Measurements from ENCODE around the gene DOCK3.
"Not testable (repeated sequence)": the region's sequence is repeated elsewhere in the genome, so short reads cannot be mapped to it uniquely, and the experiment has no call there.

Gene DOCK3

DNA sequence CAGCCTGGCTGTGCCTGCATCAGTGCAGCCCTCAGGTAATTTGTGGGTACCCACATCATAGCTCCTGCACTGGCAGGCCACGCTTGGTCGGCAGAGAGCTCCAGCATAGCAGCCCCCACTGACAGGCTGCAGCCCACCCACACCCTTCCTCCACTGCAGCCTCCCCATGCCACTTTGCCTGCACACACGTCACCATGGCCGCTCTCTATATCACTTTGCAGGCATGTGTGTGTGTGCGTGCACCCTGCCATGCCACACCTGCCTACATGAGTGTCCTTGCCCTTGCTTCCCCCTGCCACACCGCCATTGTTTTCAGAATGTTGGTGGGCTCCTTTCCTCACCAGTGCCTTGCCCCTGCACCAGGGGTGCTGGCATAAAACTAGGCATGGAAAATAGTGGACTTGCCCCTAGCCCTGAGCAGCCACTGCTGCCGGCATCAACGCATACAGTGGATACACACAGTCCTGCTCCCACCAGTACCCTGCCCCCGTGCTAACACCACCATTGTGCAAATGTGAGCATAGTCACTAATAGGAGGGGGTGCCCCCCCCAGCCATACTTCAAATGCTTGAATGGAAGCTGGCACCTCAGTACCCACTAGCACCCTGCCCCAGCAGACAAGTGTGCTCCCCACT, 431.6 kb downstream of the DOCK3 start:
- TF ChIP-seq, protein P1, sequence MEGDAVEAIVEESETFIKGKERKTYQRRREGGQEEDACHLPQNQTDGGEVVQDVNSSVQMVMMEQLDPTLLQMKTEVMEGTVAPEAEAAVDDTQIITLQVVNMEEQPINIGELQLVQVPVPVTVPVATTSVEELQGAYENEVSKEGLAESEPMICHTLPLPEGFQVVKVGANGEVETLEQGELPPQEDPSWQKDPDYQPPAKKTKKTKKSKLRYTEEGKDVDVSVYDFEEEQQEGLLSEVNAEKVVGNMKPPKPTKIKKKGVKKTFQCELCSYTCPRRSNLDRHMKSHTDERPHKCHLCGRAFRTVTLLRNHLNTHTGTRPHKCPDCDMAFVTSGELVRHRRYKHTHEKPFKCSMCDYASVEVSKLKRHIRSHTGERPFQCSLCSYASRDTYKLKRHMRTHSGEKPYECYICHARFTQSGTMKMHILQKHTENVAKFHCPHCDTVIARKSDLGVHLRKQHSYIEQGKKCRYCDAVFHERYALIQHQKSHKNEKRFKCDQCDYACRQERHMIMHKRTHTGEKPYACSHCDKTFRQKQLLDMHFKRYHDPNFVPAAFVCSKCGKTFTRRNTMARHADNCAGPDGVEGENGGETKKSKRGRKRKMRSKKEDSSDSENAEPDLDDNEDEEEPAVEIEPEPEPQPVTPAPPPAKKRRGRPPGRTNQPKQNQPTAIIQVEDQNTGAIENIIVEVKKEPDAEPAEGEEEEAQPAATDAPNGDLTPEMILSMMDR (IDR thresholded peaks at IDR 0.05; ENCODE audit: low read depth, low read length), result no peak
- H3K4me3 ChIP-seq (ENCODE audit: low read depth, low read length), result no peak overlapping the region

DNA sequence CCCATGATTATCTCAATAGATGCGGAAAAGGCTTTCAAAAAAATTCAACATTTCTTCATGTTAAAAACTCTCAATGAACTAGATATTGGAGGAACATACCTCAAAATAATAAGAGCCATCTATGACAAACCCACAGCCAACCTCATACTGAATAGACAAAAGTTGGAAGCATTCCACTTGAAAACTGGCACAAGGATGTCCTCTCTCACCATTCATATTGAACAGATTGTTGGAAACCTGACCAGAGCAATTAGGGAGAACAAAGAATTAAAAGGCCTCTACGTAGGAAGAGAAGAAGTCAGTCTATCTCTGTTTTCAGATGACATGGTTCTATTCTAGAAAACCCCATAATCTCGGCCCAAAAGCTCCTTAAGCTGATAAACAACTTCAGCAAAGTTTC, 435.9 kb downstream of the DOCK3 start:
- no peak overlapping the region for H3K4me3 ChIP-seq (ENCODE audit: low read depth, low read length)
- TF ChIP-seq, protein P1 (IDR thresholded peaks at IDR 0.05; ENCODE audit: low read depth, low read length), result no peak

DNA sequence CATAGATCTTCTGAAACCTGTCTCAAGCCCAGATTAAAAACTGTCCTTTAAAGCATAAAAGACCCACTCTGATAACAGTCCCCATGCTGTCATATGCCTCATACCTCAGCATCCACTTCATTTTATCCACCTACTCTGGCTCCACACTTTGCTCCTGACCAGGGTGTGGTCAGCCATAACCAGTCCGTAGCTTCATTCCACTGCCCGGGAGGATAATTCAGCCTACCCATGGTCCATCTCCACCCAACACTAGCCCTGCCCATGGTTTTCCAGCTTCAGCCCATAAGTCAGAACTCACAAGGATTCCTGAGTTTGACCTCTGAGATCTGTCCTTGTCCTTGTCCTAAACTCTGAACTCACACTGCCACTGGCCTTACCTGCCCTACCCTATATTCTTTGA, 448.2 kb downstream of the DOCK3 start:
- TF ChIP-seq, protein P1 (IDR thresholded peaks at IDR 0.05; ENCODE audit: low read depth, low read length), result no peak
- no peak overlapping the region for H3K4me3 ChIP-seq (ENCODE audit: low read depth, low read length)

DNA sequence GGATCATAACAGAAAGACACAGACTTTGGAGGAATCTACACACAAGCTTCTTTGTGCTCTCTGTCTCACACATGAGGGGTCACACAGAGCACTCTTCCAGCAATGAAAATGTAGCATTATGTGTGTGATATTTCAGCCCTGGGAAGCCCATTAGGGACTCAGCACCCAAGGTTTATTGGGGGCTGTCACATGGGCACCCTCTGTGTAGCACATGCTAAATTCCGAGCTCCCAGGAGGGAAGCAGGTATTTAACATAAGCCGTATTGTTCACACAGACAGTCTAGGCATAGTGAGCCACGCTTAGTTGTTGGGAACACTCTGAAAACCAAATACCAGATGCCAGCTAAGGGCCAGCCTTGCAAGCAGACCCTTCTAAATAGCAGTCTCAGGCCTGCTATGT, 448.8 kb downstream of the DOCK3 start:
- H3K4me3 ChIP-seq (ENCODE audit: low read depth, low read length), result no peak overlapping the region
- TF ChIP-seq, protein P1 (IDR thresholded peaks at IDR 0.05; ENCODE audit: low read depth, low read length), result no peak

DNA sequence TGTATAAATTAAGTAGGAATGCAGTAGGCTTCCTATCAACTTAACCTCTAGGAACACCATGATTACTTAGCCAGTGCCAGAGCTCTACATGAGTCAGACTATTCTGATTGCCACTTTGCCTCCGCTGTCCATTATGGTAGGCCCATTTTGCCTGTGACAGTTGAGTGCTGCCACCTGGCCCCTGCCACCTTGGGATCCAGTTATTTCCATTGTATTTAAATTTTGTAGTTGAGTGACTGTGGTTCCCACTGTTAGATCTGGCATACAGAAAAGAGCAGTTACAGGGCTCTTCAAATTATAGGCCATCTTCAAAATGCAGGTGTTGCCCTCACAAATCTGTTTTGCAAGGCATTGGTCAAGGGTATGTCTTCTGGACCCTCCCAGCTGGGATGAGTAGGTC, 456.9 kb downstream of the DOCK3 start:
- not testable (repeated sequence) for H3K4me3 ChIP-seq (ENCODE audit: low read depth, low read length)

DNA sequence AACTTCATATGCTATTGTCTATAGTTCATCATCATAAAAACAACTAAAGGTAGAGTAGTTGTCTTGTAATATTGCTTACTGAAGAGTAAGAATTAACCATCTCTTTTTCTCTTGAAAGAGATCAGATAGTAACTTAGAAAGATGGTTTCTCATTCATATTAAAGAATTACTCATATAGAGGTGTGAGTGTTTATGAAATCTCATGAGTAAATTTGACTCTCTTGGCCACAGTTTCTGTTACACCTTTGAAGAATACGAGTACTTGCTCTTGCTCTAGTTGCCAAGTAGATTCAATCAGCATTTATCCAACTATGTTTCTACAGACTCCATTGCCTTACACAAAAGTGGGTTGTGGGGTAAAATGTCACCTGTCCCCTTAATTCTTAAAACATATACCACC, 463.0 kb downstream of the DOCK3 start:
- TF ChIP-seq, protein P1 (IDR thresholded peaks at IDR 0.05; ENCODE audit: low read depth, low read length), result no peak
- no peak overlapping the region for H3K4me3 ChIP-seq (ENCODE audit: low read depth, low read length)

DNA sequence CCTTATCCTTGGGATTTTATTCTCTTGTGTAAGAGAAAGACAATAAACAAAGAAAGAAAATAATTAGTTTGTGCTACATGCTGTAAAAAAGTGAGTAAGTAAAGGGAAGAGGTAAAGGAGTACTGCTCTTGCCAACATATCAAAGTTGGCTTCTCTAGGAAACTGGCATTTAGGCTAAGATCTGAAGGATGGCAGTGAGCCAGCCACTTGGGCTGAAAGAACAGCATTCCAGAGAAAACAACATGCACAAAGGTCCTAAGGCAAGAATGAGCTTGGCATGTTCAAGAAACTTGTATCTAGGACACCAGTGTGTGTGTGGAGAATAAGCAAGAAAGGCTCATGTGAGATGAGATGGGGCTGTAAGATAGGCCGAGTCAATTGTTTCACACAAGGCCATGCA, 464.9 kb downstream of the DOCK3 start:
- no peak overlapping the region for H3K4me3 ChIP-seq (ENCODE audit: low read depth, low read length)
- TF ChIP-seq, protein P1 (IDR thresholded peaks at IDR 0.05; ENCODE audit: low read depth, low read length), result no peak

DNA sequence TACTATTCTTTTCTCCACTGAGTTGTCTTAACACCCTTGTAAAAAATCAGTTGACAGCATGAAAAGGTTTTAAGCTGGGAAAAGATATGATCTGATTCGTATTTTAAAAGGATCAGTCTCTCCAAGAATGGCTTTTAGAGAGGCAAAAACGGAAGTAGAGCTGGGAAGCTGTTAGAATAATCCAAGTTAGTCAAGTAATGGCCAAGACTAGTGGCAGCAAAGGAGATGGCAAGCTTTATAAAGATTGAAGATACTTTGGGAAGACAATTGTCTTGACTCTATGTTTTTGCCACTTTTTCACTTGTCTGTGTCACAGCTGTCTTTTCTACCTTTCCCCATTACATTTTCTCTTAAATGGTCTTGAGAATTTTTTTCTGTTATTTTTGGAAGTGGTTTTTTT, 466.8 kb downstream of the DOCK3 start:
- TF ChIP-seq, protein P1 (IDR thresholded peaks at IDR 0.05; ENCODE audit: low read depth, low read length), result no peak
- no peak overlapping the region for H3K4me3 ChIP-seq (ENCODE audit: low read depth, low read length)
